ENCODE results near the gene RDH13. TPM values are rescaled to one million over a fixed set of nuclear protein-coding genes. Genes with fewer than 3 reads are reported as not detected.
"Not testable (repeated sequence)": the region's sequence is repeated elsewhere in the genome, so short reads cannot be mapped to it uniquely, and the experiment has no call there.

The RDH13 gene
- total RNA-seq, 4 donors from 2014 or later = 28.4 to 125 (median 61.7) TPM

DNA sequence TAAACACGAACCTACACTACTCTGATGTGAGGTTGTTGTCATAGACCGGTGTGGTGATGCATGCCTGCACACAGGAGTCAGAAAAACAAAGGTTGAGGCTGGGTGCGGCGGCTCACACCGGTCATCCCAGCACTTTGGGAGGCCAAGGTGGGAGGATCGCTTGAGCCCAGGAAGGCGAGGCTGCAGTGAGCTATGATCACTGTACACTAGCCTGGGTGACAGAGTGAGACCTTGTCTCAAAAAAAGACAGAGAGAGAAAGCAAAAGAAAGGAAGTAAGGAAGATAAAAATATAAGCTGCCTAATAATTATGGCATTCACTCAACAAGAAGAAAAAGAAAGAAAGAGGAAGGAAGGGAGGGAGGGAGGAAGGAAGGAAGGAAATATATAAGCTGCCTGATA is 34.2 kb downstream of the RDH13 start:
- H3K27me3 ChIP-seq = no peaks in the 10 kb centered on the region
- intact Hi-C loops (cut with DNase I; ENCODE audit: low total_unique reads) (no loop called here), in situ Hi-C loops (cut with MboI; ENCODE audit: low pct_ligation_motif_present in 1 of 4, low pct_unique_long_range_greater_than_20kb in 1 of 4, low sequenced_read_pairs in 3 of 4) (no loop called here)
- no peak overlapping the region for H3K4me3 ChIP-seq
- TF ChIP-seq POLR2AphosphoS5 (IDR thresholded peaks at IDR 0.05) (no peak), POLR2A (IDR thresholded peaks at IDR 0.05) (no peak), EP300 (IDR thresholded peaks at IDR 0.05; ENCODE audit: low read depth) (no peak)
- TF ChIP-seq, protein P1, sequence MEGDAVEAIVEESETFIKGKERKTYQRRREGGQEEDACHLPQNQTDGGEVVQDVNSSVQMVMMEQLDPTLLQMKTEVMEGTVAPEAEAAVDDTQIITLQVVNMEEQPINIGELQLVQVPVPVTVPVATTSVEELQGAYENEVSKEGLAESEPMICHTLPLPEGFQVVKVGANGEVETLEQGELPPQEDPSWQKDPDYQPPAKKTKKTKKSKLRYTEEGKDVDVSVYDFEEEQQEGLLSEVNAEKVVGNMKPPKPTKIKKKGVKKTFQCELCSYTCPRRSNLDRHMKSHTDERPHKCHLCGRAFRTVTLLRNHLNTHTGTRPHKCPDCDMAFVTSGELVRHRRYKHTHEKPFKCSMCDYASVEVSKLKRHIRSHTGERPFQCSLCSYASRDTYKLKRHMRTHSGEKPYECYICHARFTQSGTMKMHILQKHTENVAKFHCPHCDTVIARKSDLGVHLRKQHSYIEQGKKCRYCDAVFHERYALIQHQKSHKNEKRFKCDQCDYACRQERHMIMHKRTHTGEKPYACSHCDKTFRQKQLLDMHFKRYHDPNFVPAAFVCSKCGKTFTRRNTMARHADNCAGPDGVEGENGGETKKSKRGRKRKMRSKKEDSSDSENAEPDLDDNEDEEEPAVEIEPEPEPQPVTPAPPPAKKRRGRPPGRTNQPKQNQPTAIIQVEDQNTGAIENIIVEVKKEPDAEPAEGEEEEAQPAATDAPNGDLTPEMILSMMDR (IDR thresholded peaks at IDR 0.05) = no peak
- no peak overlapping the region for H3K27ac ChIP-seq
- WGBS, 2 donors (ENCODE audit: low coverage in 1 of 2) = 67 to 93% methylated on average over 2 to 7 of the region's 7 CpGs
- H3K36me3 ChIP-seq = no peaks in the 10 kb centered on the region
- no peaks in the 10 kb centered on the region for H3K9me3 ChIP-seq
- no peak for DNase-seq
- H3K4me1 ChIP-seq = no peaks in the 10 kb centered on the region

DNA sequence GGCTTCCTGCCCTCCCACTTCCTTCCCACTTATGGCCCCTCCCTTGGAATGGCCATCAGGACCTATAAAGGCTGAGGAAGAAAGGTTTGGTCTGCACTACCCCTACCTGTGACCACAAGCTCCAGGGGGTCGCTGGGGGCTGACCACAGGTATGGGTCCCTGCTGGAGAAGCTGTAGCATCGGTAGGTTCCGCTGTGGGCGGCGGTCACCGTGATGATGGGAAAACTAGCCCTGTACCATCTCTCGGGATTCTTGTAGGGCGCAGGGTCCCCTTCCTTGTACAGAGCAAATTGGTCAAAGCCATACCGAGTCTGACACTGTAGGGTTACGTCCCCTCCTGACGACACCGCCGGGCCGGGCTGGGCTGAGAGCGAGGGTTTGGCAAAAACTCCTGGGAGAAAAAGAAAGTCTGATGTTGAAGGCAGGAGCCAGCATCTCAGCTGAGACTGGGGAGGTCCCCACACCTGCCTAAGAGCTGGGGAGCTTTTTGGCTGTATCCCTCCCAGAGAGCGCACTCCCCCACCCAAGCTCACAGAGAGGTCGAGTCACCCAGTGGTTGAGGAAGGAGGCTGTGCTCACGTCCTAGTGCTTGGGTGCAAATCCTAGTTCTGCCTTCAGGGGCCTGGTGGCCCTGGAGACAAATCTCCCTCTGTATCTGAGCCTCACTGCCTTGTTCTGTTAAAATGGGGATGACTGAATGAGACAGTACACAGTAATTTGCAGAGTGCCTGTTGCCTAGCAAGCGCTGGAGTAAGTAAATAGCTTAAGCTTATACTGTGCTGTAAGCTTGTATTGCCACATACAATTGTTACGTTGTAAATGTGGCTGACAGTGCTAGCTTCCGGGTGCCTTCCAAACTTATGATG is 35.2 kb downstream of the RDH13 start:
- in situ Hi-C loops (cut with MboI; ENCODE audit: low pct_ligation_motif_present in 1 of 4, low pct_unique_long_range_greater_than_20kb in 1 of 4, low sequenced_read_pairs in 3 of 4) = no loop called here

GRCh38 chr19:55027140-55027471 is 35.8 kb downstream of the RDH13 start:
- 87% methylated on average over 4 of the region's 12 CpGs; no CpG with 5 or more reads in 1 of the 2 donors for WGBS, 2 donors (ENCODE audit: low coverage in 1 of 2)
- intact Hi-C loops (cut with DNase I; ENCODE audit: low total_unique reads) = not testable (repeated sequence)

More for the DNA sequence above, 35.2 kb downstream of the RDH13 start:
- no peaks in the 10 kb centered on the region for H3K4me1 ChIP-seq
- H3K27me3 ChIP-seq = no peaks in the 10 kb centered on the region
- H3K4me3 ChIP-seq = no peak overlapping the region
- TF ChIP-seq POLR2AphosphoS5 (IDR thresholded peaks at IDR 0.05) (no peak), EP300 (IDR thresholded peaks at IDR 0.05; ENCODE audit: low read depth) (no peak), POLR2A (IDR thresholded peaks at IDR 0.05) (no peak)
- TF ChIP-seq, protein P1 (IDR thresholded peaks at IDR 0.05) = no peak
- WGBS, 2 donors (ENCODE audit: low coverage in 1 of 2) = 79% methylated on average over 21 of the region's 21 CpGs; no CpG with 5 or more reads in 1 of the 2 donors
- DNase-seq = no peak
- H3K9me3 ChIP-seq = no peaks in the 10 kb centered on the region
- H3K36me3 ChIP-seq = no peaks in the 10 kb centered on the region
- H3K27ac ChIP-seq = no peak overlapping the region
- intact Hi-C loops (cut with DNase I; ENCODE audit: low total_unique reads) = no loop called here

GRCh38 chr19:55024111-55024510 is 38.8 kb downstream of the RDH13 start:
- TF ChIP-seq POLR2A (IDR thresholded peaks at IDR 0.05) (no peak), EP300 (IDR thresholded peaks at IDR 0.05; ENCODE audit: low read depth) (no peak), POLR2AphosphoS5 (IDR thresholded peaks at IDR 0.05) (no peak)
- TF ChIP-seq, protein P1 (IDR thresholded peaks at IDR 0.05) = no peak
- WGBS, 2 donors (ENCODE audit: low coverage in 1 of 2) = 80 to 86% methylated on average over 1 to 11 of the region's 11 CpGs
- H3K27ac ChIP-seq = no peak overlapping the region
- no peaks in the 10 kb centered on the region for H3K27me3 ChIP-seq
- no peaks in the 10 kb centered on the region for H3K9me3 ChIP-seq
- in situ Hi-C loops (cut with MboI; ENCODE audit: low pct_ligation_motif_present in 1 of 4, low pct_unique_long_range_greater_than_20kb in 1 of 4, low sequenced_read_pairs in 3 of 4) (no loop called here), intact Hi-C loops (cut with DNase I; ENCODE audit: low total_unique reads) (no loop called here)
- no peaks in the 10 kb centered on the region for H3K36me3 ChIP-seq
- no peak for DNase-seq
- no peak overlapping the region for H3K4me3 ChIP-seq
- H3K4me1 ChIP-seq = no peaks in the 10 kb centered on the region

More at GRCh38 chr19:55027140-55027471, 35.8 kb downstream of the RDH13 start:
- H3K27me3 ChIP-seq; H3K4me3 ChIP-seq; in situ Hi-C loops (cut with MboI; ENCODE audit: low pct_ligation_motif_present in 1 of 4, low pct_unique_long_range_greater_than_20kb in 1 of 4, low sequenced_read_pairs in 3 of 4); H3K36me3 ChIP-seq; DNase-seq; H3K9me3 ChIP-seq; H3K4me1 ChIP-seq; H3K27ac ChIP-seq: not testable (repeated sequence)

DNA sequence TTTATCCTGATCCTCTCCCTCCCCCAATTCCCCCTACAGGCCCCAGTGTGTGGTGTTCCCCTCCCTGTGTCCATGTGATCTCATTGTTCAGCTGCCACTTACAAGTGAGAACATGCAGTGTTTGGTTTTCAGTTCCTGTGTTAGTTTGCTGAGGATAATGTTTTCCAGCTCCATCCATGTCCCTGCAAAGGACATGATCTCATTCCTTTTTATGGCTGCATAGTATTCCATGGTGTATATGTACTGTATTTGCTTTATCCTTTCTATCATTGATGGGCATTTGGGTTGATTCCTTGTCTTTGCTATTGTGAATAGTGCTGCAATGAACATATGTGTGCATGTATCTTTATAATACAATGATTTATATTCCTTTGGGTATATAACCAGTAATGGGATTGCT is 42.6 kb downstream of the RDH13 start:
- intact Hi-C loops (cut with DNase I; ENCODE audit: low total_unique reads); in situ Hi-C loops (cut with MboI; ENCODE audit: low pct_ligation_motif_present in 1 of 4, low pct_unique_long_range_greater_than_20kb in 1 of 4, low sequenced_read_pairs in 3 of 4); H3K9me3 ChIP-seq; H3K27me3 ChIP-seq; H3K27ac ChIP-seq; H3K4me1 ChIP-seq; H3K36me3 ChIP-seq; DNase-seq; H3K4me3 ChIP-seq: not testable (repeated sequence)
